ENCODE measurements around the gene OTOF.

- TF ChIP-seq CTCF (IDR thresholded peaks at IDR 0.05) (no peak), POLR2A (IDR thresholded peaks at IDR 0.05) (no peak)
Measured at GRCh38 chr2:26429779-26430578, 47.9 kb downstream of the OTOF start.
